Measurements from ENCODE around the gene CBFA2T3. TPM values are rescaled to one million over a fixed set of nuclear protein-coding genes. Genes with fewer than 3 reads are reported as not detected.

Gene CBFA2T3
- total and polyA plus RNA-seq, 2 of the 13 experiments (the other 11 are each of a cell fraction or from before 2014, with no cell fraction given) = 0.05 TPM; not detected in 1

DNA sequence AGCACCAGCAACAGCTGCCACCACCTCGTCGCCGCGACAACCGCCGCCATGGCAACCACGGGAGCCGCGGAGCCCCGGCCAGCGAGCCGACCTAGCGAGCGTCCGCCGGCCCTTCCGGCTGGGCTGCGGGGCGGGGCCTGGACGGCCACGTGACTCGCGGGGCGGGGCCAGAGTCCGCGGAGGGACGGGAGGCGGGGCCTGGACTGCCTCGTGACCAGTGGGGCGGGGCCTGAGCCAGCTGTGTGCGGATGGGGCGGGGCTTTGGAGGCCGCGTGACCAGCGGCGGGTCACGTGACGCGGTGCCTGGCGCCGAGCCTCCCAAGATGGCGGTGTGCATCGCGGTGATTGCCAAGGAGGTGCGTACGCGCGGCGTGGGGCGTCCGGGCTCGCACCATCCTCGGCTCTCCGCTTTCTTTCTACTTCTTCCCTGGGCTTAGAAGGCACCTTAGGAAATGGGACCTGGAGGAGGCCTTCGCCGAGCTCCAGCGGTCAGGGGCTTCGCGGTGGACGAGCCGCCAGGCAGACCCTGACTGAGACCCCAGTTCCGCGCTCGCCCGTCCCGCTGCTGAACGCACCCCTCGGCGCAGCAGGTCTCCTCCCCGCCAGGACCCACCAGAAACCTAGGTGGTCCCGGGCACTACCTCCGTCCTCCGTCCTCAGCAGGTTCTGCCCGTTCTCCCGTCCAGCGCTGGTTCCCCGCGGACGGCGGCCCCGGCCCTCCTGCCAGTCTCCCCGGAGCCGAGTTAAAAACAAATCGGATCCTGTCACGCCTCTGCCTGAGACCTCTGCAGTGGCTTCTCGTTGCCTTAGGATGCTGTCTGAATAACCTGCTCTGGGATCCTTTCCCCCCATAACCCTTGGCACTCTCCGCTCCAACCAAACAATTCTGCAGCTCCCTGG is 119.9 kb downstream of the CBFA2T3 start, which contains the start of the genes GALNS and TRAPPC2L (continued):
- TF ChIP-seq CENPBD1 (CRISPR knock-in tag; IDR thresholded peaks at IDR 0.05; ENCODE audit: borderline replicate concordance, low read depth) = no peak
- 0 out of 2 replicates have a peak, but pooled peaks have one; percentile 22 for TF ChIP-seq MIXL1 (CRISPR knock-in tag; IDR thresholded peaks at IDR 0.05)
- TF ChIP-seq RBFOX2 (IDR thresholded peaks at IDR 0.05; ENCODE audit: low read depth, low read length) = peak; percentile 90
- TF ChIP-seq, protein P1, sequence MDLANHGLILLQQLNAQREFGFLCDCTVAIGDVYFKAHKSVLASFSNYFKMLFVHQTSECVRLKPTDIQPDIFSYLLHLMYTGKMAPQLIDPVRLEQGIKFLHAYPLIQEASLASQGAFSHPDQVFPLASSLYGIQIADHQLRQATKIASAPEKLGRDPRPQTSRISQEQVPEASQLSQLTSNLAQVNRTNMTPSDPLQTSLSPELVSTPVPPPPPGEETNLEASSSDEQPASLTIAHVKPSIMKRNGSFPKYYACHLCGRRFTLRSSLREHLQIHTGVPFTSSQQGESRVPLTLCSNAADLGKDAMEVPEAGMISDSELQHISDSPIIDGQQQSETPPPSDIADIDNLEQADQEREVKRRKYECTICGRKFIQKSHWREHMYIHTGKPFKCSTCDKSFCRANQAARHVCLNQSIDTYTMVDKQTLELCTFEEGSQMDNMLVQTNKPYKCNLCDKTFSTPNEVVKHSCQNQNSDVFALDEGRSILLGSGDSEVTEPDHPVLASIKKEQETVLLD (CRISPR knock-in tag; IDR thresholded peaks at IDR 0.05; ENCODE audit: low read depth) = peak; percentile 42; the same call in 1 of the 2 replicates
- TF ChIP-seq ZNF34 (CRISPR knock-in tag; IDR thresholded peaks at IDR 0.05; ENCODE audit: borderline replicate concordance) = peak; percentile 18; the same call in 1 of the 2 replicates
- TF ChIP-seq SSRP1 (CRISPR knock-in tag; IDR thresholded peaks at IDR 0.05) = no peak
- TF ChIP-seq KDM5B (CRISPR knock-in tag; IDR thresholded peaks at IDR 0.05; ENCODE audit: borderline replicate concordance) = peak; percentile 89
- TF ChIP-seq ZFP36L1 (CRISPR knock-in tag; IDR thresholded peaks at IDR 0.05) = no peak
- TF ChIP-seq GFI1 (CRISPR knock-in tag; IDR thresholded peaks at IDR 0.05; ENCODE audit: borderline replicate concordance) = peak; percentile 64; the same call in 1 of the 2 replicates
- peak; percentile 37; the same call in 1 of the 2 replicates for TF ChIP-seq ISL2 (CRISPR knock-in tag; IDR thresholded peaks at IDR 0.05)
- peak; percentile 40; the same call in 1 of the 2 replicates for TF ChIP-seq ZNF510 (CRISPR knock-in tag; IDR thresholded peaks at IDR 0.05; ENCODE audit: low read depth)
- no peak for TF ChIP-seq THAP8 (CRISPR knock-in tag; IDR thresholded peaks at IDR 0.05; ENCODE audit: borderline replicate concordance)
- TF ChIP-seq PHF20 (CRISPR knock-in tag; IDR thresholded peaks at IDR 0.05) = peak; percentile 93
- TF ChIP-seq POLR2A (IDR thresholded peaks at IDR 0.05; ENCODE audit: insufficient read depth in 1 of 2, low read depth in 2 of 2, low read length in 2 of 2) = peak; percentile 94 to 97
- TF ChIP-seq GATA4 (IDR thresholded peaks at IDR 0.05; ENCODE audit: borderline replicate concordance, low read depth) = peak; percentile 65; the same call in 1 of the 2 replicates
- TF ChIP-seq RFX5 (IDR thresholded peaks at IDR 0.05; ENCODE audit: low read depth, low read length) = peak; percentile 48; the same call in 1 of the 2 replicates
- TF ChIP-seq ZNF460 (CRISPR knock-in tag; IDR thresholded peaks at IDR 0.05; ENCODE audit: borderline replicate concordance) = no peak
- peak; percentile 79; the same call in 1 of the 2 replicates for TF ChIP-seq ZNF235 (CRISPR knock-in tag; IDR thresholded peaks at IDR 0.05; ENCODE audit: borderline replicate concordance)
- TF ChIP-seq SIX4 (CRISPR knock-in tag; IDR thresholded peaks at IDR 0.05) = peak; percentile 7; the same call in 1 of the 2 replicates
- no peak for TF ChIP-seq ZKSCAN8 (CRISPR knock-in tag; IDR thresholded peaks at IDR 0.05; ENCODE audit: borderline replicate concordance)
- peak; percentile 95 for TF ChIP-seq KAT8 (CRISPR knock-in tag; IDR thresholded peaks at IDR 0.05)
- TF ChIP-seq TCF7 (IDR thresholded peaks at IDR 0.05; ENCODE audit: low read depth) = no peak
- TF ChIP-seq, protein P2, sequence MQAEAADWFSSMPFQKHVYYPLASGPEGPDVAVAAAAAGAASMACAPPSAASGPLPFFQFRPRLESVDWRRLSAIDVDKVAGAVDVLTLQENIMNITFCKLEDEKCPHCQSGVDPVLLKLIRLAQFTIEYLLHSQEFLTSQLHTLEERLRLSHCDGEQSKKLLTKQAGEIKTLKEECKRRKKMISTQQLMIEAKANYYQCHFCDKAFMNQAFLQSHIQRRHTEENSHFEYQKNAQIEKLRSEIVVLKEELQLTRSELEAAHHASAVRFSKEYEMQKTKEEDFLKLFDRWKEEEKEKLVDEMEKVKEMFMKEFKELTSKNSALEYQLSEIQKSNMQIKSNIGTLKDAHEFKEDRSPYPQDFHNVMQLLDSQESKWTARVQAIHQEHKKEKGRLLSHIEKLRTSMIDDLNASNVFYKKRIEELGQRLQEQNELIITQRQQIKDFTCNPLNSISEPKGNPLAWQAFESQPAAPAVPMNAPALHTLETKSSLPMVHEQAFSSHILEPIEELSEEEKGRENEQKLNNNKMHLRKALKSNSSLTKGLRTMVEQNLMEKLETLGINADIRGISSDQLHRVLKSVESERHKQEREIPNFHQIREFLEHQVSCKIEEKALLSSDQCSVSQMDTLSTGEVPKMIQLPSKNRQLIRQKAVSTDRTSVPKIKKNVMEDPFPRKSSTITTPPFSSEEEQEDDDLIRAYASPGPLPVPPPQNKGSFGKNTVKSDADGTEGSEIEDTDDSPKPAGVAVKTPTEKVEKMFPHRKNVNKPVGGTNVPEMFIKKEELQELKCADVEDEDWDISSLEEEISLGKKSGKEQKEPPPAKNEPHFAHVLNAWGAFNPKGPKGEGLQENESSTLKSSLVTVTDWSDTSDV (CRISPR knock-in tag; IDR thresholded peaks at IDR 0.05) = 0 out of 2 replicates have a peak, but pooled peaks have one; percentile 3
- TF ChIP-seq POLR2G (IDR thresholded peaks at IDR 0.05; ENCODE audit: low read depth, low read length) = peak; percentile 89
- peak; percentile 89 for TF ChIP-seq HDAC1 (CRISPR knock-in tag; IDR thresholded peaks at IDR 0.05)

Data from HepG2 (cell line).